Activated B cell treated with CpG ODN at 0.5 μM for 24 hours (primary cell): ENCODE data around the gene IMPDH2. TPM values are rescaled to one million over a fixed set of nuclear protein-coding genes. Genes with fewer than 3 reads are reported as not detected.

Experiments
- ATAC-seq: fragments of 200-7000 bp; cut with Tn5 transposase; one replicate; pipeline ENCODE4 v1.10.0; 2021; ENCODE audit warnings: low read depth, mild to moderate bottlenecking, moderate library complexity
- CTCF ChIA-PET: fragments of 350-600 bp; sonication (Branson Sonifier 250); formaldehyde crosslinking; loops from one replicate; lab custom pipeline; 2021; ENCODE audit warnings: antibody characterized with exemption; lab: Charles Lee
- POLR2A ChIA-PET: fragments of 350-600 bp; sonication (Branson Sonifier 250); formaldehyde crosslinking; loops from one replicate; lab custom pipeline; 2021; ENCODE audit warnings: antibody characterized with exemption; lab: Charles Lee
- DNase-seq: peaks from one replicate; pipeline ENCODE4 v3.0.0; 2022
- H3K27ac Mint-ChIP-seq: one replicate; pipeline ENCODE4 v1.8.0; 2020; ENCODE audit warnings: mixed read lengths
- H3K27me3 Mint-ChIP-seq: one replicate; pipeline ENCODE4 v1.8.0; 2021; ENCODE audit warnings: mixed read lengths
- H3K36me3 Mint-ChIP-seq: one replicate; pipeline ENCODE4 v1.8.0; 2021; ENCODE audit warnings: low read depth, mixed read lengths
- H3K4me1 Mint-ChIP-seq: one replicate; pipeline ENCODE4 v1.8.0; 2021; ENCODE audit warnings: mixed read lengths
- H3K4me3 Mint-ChIP-seq: one replicate; pipeline ENCODE4 v1.8.0; 2020; ENCODE audit warnings: mild to moderate bottlenecking, mixed read lengths
- H3K9me3 Mint-ChIP-seq: one replicate; pipeline ENCODE4 v1.8.0; 2020; ENCODE audit warnings: mixed read lengths
- CTCF ChIP-seq: fragments of 200-600 bp; IDR thresholded peaks from one replicate; pipeline ENCODE4 v1.8.0; 2022; ENCODE audit warnings: antibody characterized with exemption, mild to moderate bottlenecking
- intact Hi-C: fragments of 100-400 bp; cut with micrococcal nuclease; formaldehyde crosslinking; loops from one replicate; pipeline ENCODE4 v1.15.1; 2024
- total RNA-seq: library from RNA; stranded (reverse); gene quantifications from 2 replicates; pipeline ENCODE4 v1.2.3, GENCODE V29; 2022

The IMPDH2 gene
- total RNA-seq, 1 donor from 2014 or later = 387 TPM

- POLR2A ChIA-PET = interaction anchor here (0.6 kb wide), 1 partner anchor 220 kb away, joined by 4 read pairs; no protein-coding TSS in a partner anchor
- intact Hi-C loops = no loop called here
- H3K27ac Mint-ChIP-seq = no peak overlapping the region
- no peaks in the 10 kb centered on the region for H3K4me1 Mint-ChIP-seq
- ATAC-seq (no peak), DNase-seq (no peak)
- no peak overlapping the region for H3K4me3 Mint-ChIP-seq
- TF ChIP-seq CTCF = no peak
- CTCF ChIA-PET = no interaction called here
- H3K36me3 Mint-ChIP-seq = peaks cover 78% of the 10 kb centered on the region
- H3K9me3 Mint-ChIP-seq = no peaks in the 10 kb centered on the region
- no peaks in the 10 kb centered on the region for H3K27me3 Mint-ChIP-seq
These were observed 25.2 kb upstream of the IMPDH2 start for GRCh38 chr3:49054344-49054862.

GRCh38 chr3:49053543-49053942, 24.3 kb upstream of the IMPDH2 start:
- no peak for DNase-seq
- Mint-ChIP-seq H3K4me3 (no peak overlapping the region), H3K4me1 (no peaks in the 10 kb centered on the region), H3K9me3 (no peaks in the 10 kb centered on the region), H3K36me3 (peaks cover 79% of the 10 kb centered on the region), H3K27ac (no peak overlapping the region), H3K27me3 (no peaks in the 10 kb centered on the region)
- ChIA-PET POLR2A (no interaction called here), CTCF (no interaction called here)
- no peak for ATAC-seq
- intact Hi-C loops = no loop called here
- no peak for TF ChIP-seq CTCF

- Mint-ChIP-seq H3K27ac (no peak overlapping the region), H3K36me3 (peaks cover 59% of the 10 kb centered on the region), H3K4me1 (peaks cover 6% of the 10 kb centered on the region), H3K9me3 (no peaks in the 10 kb centered on the region), H3K27me3 (no peaks in the 10 kb centered on the region), H3K4me3 (no peak overlapping the region)
- no peak for TF ChIP-seq CTCF
- DNase-seq = no peak
- no peak for ATAC-seq
- ChIA-PET POLR2A (interaction anchor here (0.9 to 1.9 kb wide), 2 partner anchors 13 to 28 kb away, joined by 3 to 10 read pairs; partner anchors contain the start of genes NDUFAF3 and WDR6), CTCF (no interaction called here)
- intact Hi-C loops = no loop called here
These were observed 6.1 kb upstream of the IMPDH2 start for GRCh38 chr3:49035281-49035680.

GRCh38 chr3:49034650-49035049, 5.5 kb upstream of the IMPDH2 start:
- CTCF ChIA-PET = no interaction called here
- Mint-ChIP-seq H3K9me3 (no peaks in the 10 kb centered on the region), H3K36me3 (peaks cover 59% of the 10 kb centered on the region), H3K4me3 (no peak overlapping the region), H3K27ac (no peak overlapping the region), H3K27me3 (no peaks in the 10 kb centered on the region), H3K4me1 (peaks cover 6% of the 10 kb centered on the region)
- intact Hi-C loops = no loop called here
- DNase-seq (no peak), ATAC-seq (no peak)
- TF ChIP-seq CTCF = no peak
- POLR2A ChIA-PET = interaction anchor here (0.9 to 1.9 kb wide), 2 partner anchors 13 to 28 kb away, joined by 3 to 10 read pairs; partner anchors contain the start of genes NDUFAF3 and WDR6

GRCh38 chr3:49032646-49033304, 3.6 kb upstream of the IMPDH2 start:
- Mint-ChIP-seq H3K9me3 (no peaks in the 10 kb centered on the region), H3K36me3 (peaks cover 70% of the 10 kb centered on the region), H3K4me3 (no peak overlapping the region), H3K27me3 (no peaks in the 10 kb centered on the region), H3K4me1 (peaks cover 22% of the 10 kb centered on the region), H3K27ac (no peak overlapping the region)
- DNase-seq = no peak
- no peak for TF ChIP-seq CTCF
- ChIA-PET POLR2A (interaction anchor here (1.2 to 2.1 kb wide), 3 partner anchors 11 to 61 kb away, joined by 6 to 13 read pairs (median 7); partner anchors contain the start of genes NDUFAF3, QRICH1 and WDR6), CTCF (interaction anchor here (1.7 kb wide), 1 partner anchor 18 kb away, joined by 3 read pairs; no protein-coding TSS in a partner anchor)
- no peak for ATAC-seq
- intact Hi-C loops = no loop called here
